Immature natural killer cell (primary cell): Measurements from ENCODE around the gene ZBTB7C. TPM values are rescaled to one million over a fixed set of nuclear protein-coding genes. Genes with fewer than 3 reads are reported as not detected.

ENCODE experiments used
- DNase-seq, 3 donors: peaks; one replicate each; pipeline ENCODE4 v3.0.0; 2022; ENCODE audit warnings: mixed read lengths in 1 of 3
- H3K27ac Mint-ChIP-seq, 6 donors: one replicate each; pipeline ENCODE4 v1.8.0; 2020; ENCODE audit warnings: mixed read lengths in 6 of 6, mild to moderate bottlenecking in 5 of 6, inconsistent platforms in 4 of 6, moderate library complexity in 3 of 6
- H3K27me3 Mint-ChIP-seq, 3 donors: one replicate each; pipeline ENCODE4 v1.8.0; 2020 to 2021; ENCODE audit warnings: low read depth in 3 of 3, mild to moderate bottlenecking in 3 of 3, mixed read lengths in 3 of 3, moderate library complexity in 3 of 3, inconsistent platforms in 1 of 3
- H3K36me3 Mint-ChIP-seq, 3 donors: one replicate each; pipeline ENCODE4 v1.8.0; 2020; ENCODE audit warnings: mixed read lengths in 3 of 3, inconsistent platforms in 2 of 3, mild to moderate bottlenecking in 2 of 3
- H3K4me1 Mint-ChIP-seq, 2 donors: one replicate each; pipeline ENCODE4 v1.8.0; 2020; ENCODE audit warnings: inconsistent platforms in 2 of 2, mild to moderate bottlenecking in 2 of 2, mixed read lengths in 2 of 2, moderate library complexity in 1 of 2
- H3K4me3 Mint-ChIP-seq, 5 donors: one replicate each; pipeline ENCODE4 v1.8.0; 2020; ENCODE audit warnings: mild to moderate bottlenecking in 5 of 5, mixed read lengths in 5 of 5, inconsistent platforms in 3 of 5, moderate library complexity in 3 of 5
- H3K9me3 Mint-ChIP-seq, 6 donors: one replicate each; pipeline ENCODE4 v1.8.0; 2020; ENCODE audit warnings: mild to moderate bottlenecking in 6 of 6, mixed read lengths in 6 of 6, inconsistent platforms in 4 of 6, moderate library complexity in 3 of 6
- polyA plus RNA-seq, 3 donors: library from polyadenylated mRNA; unstranded; fragments of 300-500 nt; fragmentation: Illumina TruSeq; gene quantifications; one replicate each; pipeline ENCODE4 v1.2.3, GENCODE V29; 2021

The ZBTB7C gene
- polyA plus RNA-seq, 3 donors from 2014 or later = not detected

DNA sequence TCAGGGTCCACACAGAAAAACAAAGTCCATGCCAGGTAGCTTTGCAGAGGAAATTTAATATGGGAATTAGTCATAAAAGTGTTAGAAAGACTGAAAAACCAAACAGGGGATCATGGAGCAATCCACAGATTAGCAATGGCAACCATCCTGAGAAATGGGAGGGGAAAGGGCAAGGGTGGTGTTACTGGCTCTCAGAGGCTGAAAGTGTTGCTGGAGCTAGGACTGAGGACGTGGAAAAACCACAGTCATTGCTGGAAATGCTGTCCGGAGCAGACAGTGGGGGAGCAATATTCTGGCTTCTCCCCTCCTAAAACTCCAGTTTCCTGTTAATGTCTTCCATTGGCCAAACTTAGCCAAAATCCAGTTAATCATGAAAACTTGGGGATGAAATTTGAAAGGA lies 172.4 kb downstream of the ZBTB7C start:
- Mint-ChIP-seq H3K36me3 (peaks cover 0 to 4% (median 0%) of the 10 kb centered on the region in 3 donors), H3K4me1 (peaks cover 10% of the 10 kb centered on the region in 2 donors), H3K9me3 (peaks cover 5 to 24% (median 9%) of the 10 kb centered on the region in 6 donors), H3K27me3 (peaks cover 0 to 19% (median 4%) of the 10 kb centered on the region in 3 donors), H3K27ac (no peak overlapping the region), H3K4me3 (no peak overlapping the region)
- DNase-seq = no peak

DNA sequence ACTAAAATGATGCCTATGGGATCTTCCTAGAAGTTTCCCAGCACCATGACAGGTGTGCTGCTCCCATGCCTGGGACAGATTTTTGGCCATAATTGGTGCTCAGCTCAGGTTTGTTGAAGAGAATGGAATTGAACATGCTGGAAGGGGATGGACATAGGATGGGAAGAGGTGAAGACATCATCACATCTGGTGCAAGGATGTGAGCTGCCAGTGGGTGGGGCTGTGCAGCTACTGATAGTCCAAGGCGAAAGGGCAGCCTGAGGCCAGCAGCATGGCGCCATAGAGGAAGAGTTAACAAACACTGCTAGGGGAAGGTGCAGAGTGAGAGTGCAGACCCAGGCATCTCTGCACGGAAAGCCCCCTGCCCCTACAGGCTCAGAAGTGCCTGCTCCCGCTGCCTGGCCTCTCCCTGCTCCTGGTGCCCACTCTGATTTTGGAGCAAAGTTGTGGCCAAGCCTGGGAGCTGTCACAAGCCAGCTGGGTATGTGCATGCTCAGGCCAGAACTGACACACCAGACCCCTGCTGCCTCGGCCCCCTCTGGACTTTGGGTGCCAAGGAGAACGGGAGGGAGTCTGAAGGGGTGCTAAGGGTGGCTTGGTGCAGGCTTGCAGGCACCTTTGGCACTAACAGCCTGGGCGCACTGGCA lies 178.6 kb downstream of the ZBTB7C start:
- Mint-ChIP-seq H3K36me3 (no peaks in the 10 kb centered on the region), H3K27ac (no peak overlapping the region), H3K4me1 (peaks cover 13 to 22% of the 10 kb centered on the region in 2 donors), H3K4me3 (no peak overlapping the region), H3K9me3 (peaks cover 0 to 2% (median 0%) of the 10 kb centered on the region in 6 donors), H3K27me3 (peaks cover 0 to 3% (median 2%) of the 10 kb centered on the region in 3 donors)
- no peak for DNase-seq

DNA sequence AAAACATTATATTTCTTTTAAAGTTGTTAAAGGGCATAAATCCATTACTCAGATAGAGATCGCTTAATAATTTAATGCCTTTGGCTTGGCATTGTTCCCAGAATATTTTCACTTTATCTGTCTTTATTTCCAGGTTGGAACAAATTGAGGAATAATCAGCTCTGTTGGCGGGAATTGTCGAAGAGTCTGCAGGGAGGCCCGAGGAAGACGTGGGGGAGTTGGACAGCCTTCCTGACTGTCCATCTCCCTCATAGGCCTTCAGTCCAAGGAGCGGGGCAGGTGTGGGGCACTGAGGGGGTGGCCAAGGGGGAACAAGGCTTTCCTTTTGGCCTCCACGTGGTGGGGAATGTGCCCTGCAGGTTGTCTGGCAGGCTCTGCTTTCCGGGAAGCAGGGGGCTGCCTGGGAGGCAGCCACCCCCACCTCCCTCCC lies 179.6 kb downstream of the ZBTB7C start:
- Mint-ChIP-seq H3K4me3 (no peak overlapping the region), H3K36me3 (no peaks in the 10 kb centered on the region), H3K27ac (no peak overlapping the region), H3K27me3 (peaks cover 0 to 3% (median 2%) of the 10 kb centered on the region in 3 donors), H3K9me3 (peaks cover 0 to 2% (median 0%) of the 10 kb centered on the region in 6 donors), H3K4me1 (peaks cover 13 to 22% of the 10 kb centered on the region in 2 donors)
- no peak for DNase-seq

DNA sequence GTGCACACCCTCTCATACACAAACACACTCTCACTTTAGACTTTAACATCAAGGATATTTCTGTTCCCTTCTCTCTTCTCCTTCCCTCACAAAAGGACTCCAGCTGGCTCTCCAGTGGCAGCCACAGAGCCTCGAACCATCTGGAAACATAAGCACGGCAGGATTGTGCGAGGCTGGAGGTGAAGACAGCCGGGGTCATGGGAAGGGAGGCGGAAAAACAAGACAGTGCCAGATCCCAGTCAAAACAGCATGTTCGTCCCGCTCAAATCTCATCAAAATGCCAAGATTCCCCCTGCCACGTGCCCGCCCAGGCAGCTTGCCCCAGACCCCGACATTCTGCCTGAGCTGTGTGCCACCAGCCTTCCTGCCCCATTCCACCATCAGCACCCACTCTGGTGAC lies 180.3 kb downstream of the ZBTB7C start:
- no peak for DNase-seq
- peaks cover 0 to 2% (median 0%) of the 10 kb centered on the region in 6 donors for H3K9me3 Mint-ChIP-seq
- peak overlapping the region in 1 of 6 donors; percentile 4 for H3K27ac Mint-ChIP-seq
- H3K36me3 Mint-ChIP-seq = no peaks in the 10 kb centered on the region
- H3K27me3 Mint-ChIP-seq = peaks cover 0 to 3% (median 2%) of the 10 kb centered on the region in 3 donors
- H3K4me3 Mint-ChIP-seq = no peak overlapping the region
- peaks cover 13 to 22% of the 10 kb centered on the region in 2 donors for H3K4me1 Mint-ChIP-seq

DNA sequence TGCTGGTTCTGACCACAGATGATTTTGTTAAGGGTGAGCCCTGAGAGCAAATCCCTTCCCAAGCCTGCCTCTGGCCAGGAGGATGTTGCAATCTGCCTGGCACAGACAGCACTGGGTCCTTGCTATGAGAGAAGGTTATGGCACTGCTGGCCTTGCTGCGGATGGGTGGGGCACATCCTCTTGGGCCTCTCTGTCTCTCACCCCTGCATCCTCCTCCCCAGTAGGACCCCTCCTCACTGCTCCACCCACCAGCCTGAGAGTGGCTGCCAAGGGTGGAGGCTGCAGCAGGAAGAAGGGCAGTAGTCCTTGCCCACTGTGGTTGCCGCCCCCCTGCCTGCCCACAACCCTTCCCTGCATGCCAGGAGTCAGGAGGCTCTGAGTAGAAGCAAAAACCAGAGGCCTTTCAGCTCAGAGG lies 180.9 kb downstream of the ZBTB7C start:
- no peak overlapping the region for H3K27ac Mint-ChIP-seq
- no peak for DNase-seq
- H3K9me3 Mint-ChIP-seq = peaks cover 0 to 2% (median 0%) of the 10 kb centered on the region in 6 donors
- H3K4me1 Mint-ChIP-seq = peaks cover 13 to 22% of the 10 kb centered on the region in 2 donors
- no peaks in the 10 kb centered on the region for H3K36me3 Mint-ChIP-seq
- no peak overlapping the region for H3K4me3 Mint-ChIP-seq
- peaks cover 0 to 3% (median 2%) of the 10 kb centered on the region in 3 donors for H3K27me3 Mint-ChIP-seq

DNA sequence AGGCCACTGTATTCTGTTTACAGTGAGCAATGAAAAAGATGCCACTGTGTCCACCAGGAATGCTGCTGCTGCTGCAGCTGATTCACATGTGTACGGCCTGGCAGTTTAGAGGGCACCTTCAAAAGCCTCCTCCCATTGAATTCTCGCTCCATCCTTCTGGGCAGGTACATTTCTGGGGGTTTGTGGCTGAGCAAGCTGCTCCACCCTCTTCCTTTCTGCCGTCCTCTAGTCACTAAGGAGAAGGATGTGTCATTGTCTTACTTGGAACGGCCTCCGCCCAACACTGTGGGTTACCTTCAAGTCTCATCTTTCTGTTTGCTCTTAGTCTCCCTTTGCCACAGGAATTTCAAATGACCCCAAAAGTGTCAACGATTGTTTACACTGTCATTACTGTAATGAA lies 182.0 kb downstream of the ZBTB7C start:
- H3K27ac Mint-ChIP-seq = no peak overlapping the region
- peaks cover 0 to 3% (median 2%) of the 10 kb centered on the region in 3 donors for H3K27me3 Mint-ChIP-seq
- H3K4me1 Mint-ChIP-seq = peaks cover 13 to 22% of the 10 kb centered on the region in 2 donors
- peaks cover 0 to 2% (median 0%) of the 10 kb centered on the region in 6 donors for H3K9me3 Mint-ChIP-seq
- peak overlapping the region in 1 of 5 donors; percentile 8 for H3K4me3 Mint-ChIP-seq
- no peak for DNase-seq
- no peaks in the 10 kb centered on the region for H3K36me3 Mint-ChIP-seq

DNA sequence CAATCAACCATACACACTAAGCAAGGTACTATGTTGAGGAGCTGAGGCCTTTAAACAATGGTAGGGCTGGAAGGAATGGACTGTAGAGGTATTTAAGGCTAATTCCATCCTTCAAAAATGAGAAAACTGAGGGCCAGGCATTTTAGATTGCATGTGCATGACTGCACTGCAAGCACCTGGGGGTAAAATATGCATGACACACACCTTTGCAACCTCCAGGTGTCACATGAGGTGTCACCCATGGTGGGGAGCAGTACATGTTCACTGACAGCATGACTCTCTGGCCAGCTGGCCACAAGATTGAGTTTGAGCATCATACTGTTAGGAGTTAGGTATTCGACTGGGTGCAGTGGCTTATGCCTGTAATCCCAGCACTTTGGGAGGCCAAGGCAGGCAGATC lies 182.8 kb downstream of the ZBTB7C start:
- Mint-ChIP-seq H3K27me3 (peaks cover 0 to 3% (median 0%) of the 10 kb centered on the region in 3 donors), H3K4me3 (no peak overlapping the region)

DNA sequence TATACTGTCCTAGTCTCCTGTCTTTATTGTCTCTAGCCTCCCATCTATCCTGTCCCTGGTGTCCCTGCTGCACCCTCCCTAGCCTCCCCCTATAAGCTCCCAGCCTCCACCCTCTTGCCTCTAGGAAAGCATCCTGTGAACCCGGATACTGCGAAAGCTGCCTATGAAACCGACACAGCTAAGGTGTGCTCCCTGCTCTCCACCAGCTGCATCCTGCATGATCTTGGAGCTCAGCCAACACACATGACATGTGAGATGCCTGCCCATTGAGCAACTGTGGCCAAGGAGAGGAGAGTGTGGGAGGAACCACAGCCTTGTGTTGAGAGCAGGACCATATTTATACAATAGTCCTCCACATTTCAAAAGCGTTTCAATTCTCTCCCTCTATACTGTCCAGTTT lies 187.1 kb downstream of the ZBTB7C start:
- no peaks in the 10 kb centered on the region for H3K36me3 Mint-ChIP-seq
- H3K4me3 Mint-ChIP-seq = no peak overlapping the region
- no peak for DNase-seq
- H3K9me3 Mint-ChIP-seq = no peaks in the 10 kb centered on the region
- H3K27me3 Mint-ChIP-seq = peaks cover 0 to 2% (median 0%) of the 10 kb centered on the region in 3 donors
- no peak overlapping the region for H3K27ac Mint-ChIP-seq
- H3K4me1 Mint-ChIP-seq = peaks cover 0 to under 1% of the 10 kb centered on the region in 2 donors

More for the DNA sequence above, 182.8 kb downstream of the ZBTB7C start:
- peaks cover 13 to 22% of the 10 kb centered on the region in 2 donors for H3K4me1 Mint-ChIP-seq
- no peaks in the 10 kb centered on the region for H3K36me3 Mint-ChIP-seq
- no peak for DNase-seq
- no peak overlapping the region for H3K27ac Mint-ChIP-seq
- H3K9me3 Mint-ChIP-seq = peaks cover 0 to 2% (median 0%) of the 10 kb centered on the region in 6 donors

DNA sequence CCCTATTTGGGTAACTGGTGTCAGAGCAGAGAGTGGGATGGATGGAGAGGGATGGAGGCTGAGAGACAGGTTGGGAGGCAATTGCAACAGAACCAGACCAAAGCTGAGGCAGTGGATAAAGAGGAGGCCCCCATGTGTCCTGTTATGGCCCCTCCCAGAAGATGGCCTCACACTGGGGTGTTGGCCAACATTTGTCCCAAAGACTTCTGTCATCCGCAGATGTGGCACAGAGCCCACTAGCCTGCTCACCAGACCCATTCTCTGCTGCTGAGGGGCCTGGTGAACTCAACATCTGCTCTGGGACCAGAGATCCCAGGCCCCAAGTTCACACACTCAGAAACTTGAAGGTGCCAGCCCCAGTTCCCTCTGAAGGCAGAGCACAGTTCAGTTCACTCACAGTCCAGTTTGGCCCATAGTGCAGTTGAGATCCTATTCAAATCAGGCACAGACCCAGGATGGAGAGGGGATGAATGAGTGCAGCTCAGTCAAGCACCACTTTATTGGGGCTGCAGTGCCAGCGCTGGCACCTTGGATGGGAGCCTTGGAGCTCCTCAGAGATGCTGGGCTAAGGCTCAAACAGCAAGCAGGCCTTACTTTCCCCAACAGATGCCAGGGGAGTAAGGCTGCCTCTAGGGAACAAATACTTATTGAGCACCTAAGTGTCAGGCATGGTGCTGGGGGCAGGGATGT lies 189.2 kb downstream of the ZBTB7C start:
- no peak for DNase-seq
- H3K9me3 Mint-ChIP-seq = no peaks in the 10 kb centered on the region
- H3K27me3 Mint-ChIP-seq = peaks cover 0 to 3% (median 2%) of the 10 kb centered on the region in 3 donors
- no peaks in the 10 kb centered on the region for H3K36me3 Mint-ChIP-seq
- H3K27ac Mint-ChIP-seq = no peak overlapping the region
- H3K4me1 Mint-ChIP-seq = no peaks in the 10 kb centered on the region
- H3K4me3 Mint-ChIP-seq = no peak overlapping the region

DNA sequence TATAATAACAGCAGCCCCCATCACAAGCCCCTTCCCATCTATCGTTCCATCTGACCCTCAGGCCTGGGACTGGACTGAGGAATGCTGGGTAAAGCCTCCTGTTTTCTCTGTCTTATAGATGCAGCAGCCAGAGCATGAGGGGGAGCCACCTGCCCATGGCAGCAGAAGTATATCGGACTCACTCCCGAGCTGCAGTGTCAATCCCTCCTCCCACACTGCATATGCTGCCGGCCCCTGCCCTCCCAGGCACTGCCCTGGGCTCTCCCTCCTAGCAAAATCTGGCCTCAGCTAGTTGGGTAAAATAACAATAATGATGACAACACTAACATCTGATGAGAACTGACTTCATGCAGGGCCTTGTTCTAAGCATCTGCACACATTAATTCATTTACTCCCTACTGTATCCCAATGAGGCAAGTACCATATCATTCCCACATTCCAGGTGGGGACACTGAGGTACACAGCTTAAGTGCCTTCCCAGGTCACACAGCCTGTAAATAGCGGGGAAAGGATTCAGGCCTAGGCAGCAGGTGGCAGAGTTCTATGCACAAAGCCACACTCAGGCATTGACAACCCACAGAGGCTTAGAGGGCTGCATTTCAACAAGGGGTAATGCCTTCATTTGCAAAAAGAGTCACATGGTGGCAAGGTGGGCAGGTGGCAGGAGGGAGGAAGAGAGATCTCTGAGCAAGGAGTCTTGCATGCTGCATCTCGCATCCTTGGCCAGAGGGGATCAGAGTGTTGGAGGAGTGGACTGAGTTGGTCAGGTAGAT lies 190.0 kb downstream of the ZBTB7C start:
- Mint-ChIP-seq H3K4me3 (no peak overlapping the region), H3K27ac (no peak overlapping the region), H3K4me1 (no peaks in the 10 kb centered on the region), H3K9me3 (no peaks in the 10 kb centered on the region), H3K27me3 (peaks cover 0 to 3% (median 2%) of the 10 kb centered on the region in 3 donors), H3K36me3 (no peaks in the 10 kb centered on the region)
- DNase-seq = no peak

DNA sequence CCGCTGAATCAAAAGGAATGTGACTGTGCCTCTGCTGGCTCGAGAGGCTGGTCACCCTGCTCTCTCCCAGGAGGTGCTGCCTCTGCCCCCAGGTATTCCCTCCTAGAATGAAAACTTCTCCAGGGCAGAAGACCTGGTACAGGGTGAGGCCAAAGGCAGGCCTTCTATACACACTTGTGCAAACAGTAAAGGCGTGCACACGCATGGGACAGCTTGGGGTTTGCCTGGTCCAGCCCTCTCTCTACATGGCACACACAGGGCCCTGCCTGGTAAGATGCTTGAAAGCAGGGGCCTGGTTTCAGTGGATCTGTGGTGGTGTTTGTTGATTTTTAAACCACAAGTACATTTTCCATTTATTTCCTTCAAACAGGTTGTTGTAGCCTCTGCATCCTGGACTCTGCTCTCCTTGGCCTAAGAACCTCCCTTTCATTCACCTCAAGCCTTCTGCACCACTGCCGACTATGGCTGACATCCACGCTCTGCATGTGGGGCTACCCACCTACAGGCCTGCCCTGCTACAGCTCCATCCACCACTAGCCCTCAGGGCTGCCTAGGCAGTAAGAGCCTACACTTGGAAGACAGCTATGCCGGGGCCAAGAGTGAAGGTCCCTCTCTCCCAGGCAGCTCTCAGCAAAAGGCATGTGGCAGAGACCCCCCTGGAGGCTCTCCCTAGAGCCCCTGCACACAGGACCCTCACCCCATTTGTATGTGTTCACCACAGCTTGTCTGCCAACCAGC lies 190.7 kb downstream of the ZBTB7C start:
- Mint-ChIP-seq H3K9me3 (no peaks in the 10 kb centered on the region), H3K27me3 (peaks cover 0 to 3% (median 2%) of the 10 kb centered on the region in 3 donors), H3K4me1 (no peaks in the 10 kb centered on the region), H3K4me3 (no peak overlapping the region), H3K27ac (no peak overlapping the region), H3K36me3 (no peaks in the 10 kb centered on the region)
- no peak for DNase-seq

DNA sequence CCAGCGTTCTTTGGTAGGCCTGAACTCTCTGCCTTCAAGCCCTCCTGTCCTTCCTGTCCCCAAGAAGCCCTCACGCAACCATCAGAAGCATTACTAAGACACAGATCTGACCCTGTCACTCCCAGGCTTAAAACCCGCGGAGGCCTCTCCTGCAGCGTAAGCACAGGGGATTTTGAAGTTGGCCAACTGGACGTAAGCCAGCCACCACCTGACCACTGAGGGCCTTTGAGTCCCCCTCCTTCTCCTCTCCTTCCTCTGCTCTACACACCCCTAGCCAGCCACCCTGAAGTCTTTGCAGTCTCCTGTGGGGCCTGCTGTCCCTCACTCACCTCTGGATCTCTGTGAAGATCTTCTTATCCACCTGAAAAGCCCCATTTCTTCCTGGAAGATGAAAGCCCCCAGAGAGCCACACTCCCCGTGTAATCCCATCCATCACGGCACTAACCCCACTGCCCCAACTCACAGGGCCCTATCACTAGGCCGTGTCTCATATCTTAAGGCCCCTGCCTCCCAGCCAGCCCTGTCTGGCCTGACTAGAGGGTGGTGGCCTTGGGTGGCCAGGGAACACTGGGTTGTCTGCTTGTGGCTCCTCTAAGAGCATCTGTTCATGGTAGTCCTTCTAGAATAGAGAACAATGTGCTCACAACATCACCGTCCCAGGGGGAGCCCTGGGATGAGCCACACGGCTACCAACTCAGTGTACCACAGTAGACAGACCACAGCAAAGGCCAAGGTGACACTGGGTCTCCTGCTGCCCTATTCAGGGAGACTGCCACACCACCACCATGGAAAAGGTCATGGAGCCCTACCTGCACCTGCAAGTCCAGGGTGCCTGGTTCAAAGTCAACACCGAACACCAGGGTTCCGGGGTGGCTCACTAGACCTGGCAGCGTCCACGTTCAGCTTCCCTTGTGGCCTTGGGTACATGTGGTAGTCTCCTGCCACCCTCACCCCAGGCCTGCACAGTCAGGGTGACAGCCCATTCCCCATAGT lies 191.6 kb downstream of the ZBTB7C start:
- no peak overlapping the region for H3K4me3 Mint-ChIP-seq

More for the DNA sequence above, 191.6 kb downstream of the ZBTB7C start:
- Mint-ChIP-seq H3K36me3 (no peaks in the 10 kb centered on the region), H3K27ac (no peak overlapping the region), H3K27me3 (peaks cover 1 to 3% (median 2%) of the 10 kb centered on the region in 3 donors), H3K4me1 (no peaks in the 10 kb centered on the region), H3K9me3 (no peaks in the 10 kb centered on the region)
- no peak for DNase-seq
